CD4-positive, alpha-beta memory T cell (primary cell): Measurements from ENCODE around the gene ZNF614. TPM values are rescaled to one million over a fixed set of nuclear protein-coding genes. Genes with fewer than 3 reads are reported as not detected.
"Not testable (repeated sequence)": the region's sequence is repeated elsewhere in the genome, so short reads cannot be mapped to it uniquely, and the experiment has no call there.

Experiments used
- CTCF ChIA-PET: fragments of 350-600 bp; sonication (Branson Sonifier 250); formaldehyde crosslinking; loops from one replicate; lab custom pipeline; 2021; ENCODE audit warnings: inconsistent platforms; ENCODE audit not compliant: partially characterized antibody; lab: Charles Lee
- POLR2A ChIA-PET: fragments of 350-600 bp; sonication (Branson Sonifier 250); formaldehyde crosslinking; loops from one replicate; lab custom pipeline; 2021; ENCODE audit not compliant: partially characterized antibody; lab: Charles Lee
- DNase-seq, 5 donors: peaks; one replicate each; pipeline versions ENCODE4 v3.0.0 to v3.0.0-alpha.2; 2020 to 2022; ENCODE audit warnings: mixed read lengths in 1 of 5
- H3K27ac ChIP-seq: one replicate; pipeline ENCODE4 v1.7.0; 2013; ENCODE audit warnings: low read depth, low read length
- H3K27me3 ChIP-seq: 2 replicates; pipeline ENCODE4 v1.7.0; 2013; ENCODE audit warnings: mild to moderate bottlenecking, low read length, moderate library complexity; ENCODE audit not compliant: insufficient read depth
- H3K36me3 ChIP-seq: 2 replicates; pipeline ENCODE4 v1.7.0; 2013; ENCODE audit warnings: mild to moderate bottlenecking, low read length, moderate library complexity; ENCODE audit not compliant: insufficient read depth
- H3K4me1 ChIP-seq: 2 replicates; pipeline ENCODE4 v1.7.0; 2013; ENCODE audit warnings: mild to moderate bottlenecking, low read length, moderate library complexity; ENCODE audit not compliant: insufficient read depth
- H3K4me3 ChIP-seq, 2 donors: one replicate each; pipeline ENCODE4 v1.7.0; 2013; ENCODE audit warnings: low read length in 2 of 2, mild to moderate bottlenecking in 1 of 2
- H3K9me3 ChIP-seq, 2 donors: one replicate each; pipeline ENCODE4 v1.7.0; 2013; ENCODE audit warnings: low read length in 2 of 2, control low read depth in 1 of 2; ENCODE audit not compliant: control insufficient read depth in 1 of 2
- H3K27ac Mint-ChIP-seq, 7 donors: one replicate each; pipeline ENCODE4 v1.8.0; 2020 to 2021; ENCODE audit warnings: mixed read lengths in 7 of 7, mild to moderate bottlenecking in 6 of 7, inconsistent platforms in 3 of 7, moderate library complexity in 3 of 7
- H3K27me3 Mint-ChIP-seq, 2 donors: one replicate each; pipeline ENCODE4 v1.8.0; 2020 to 2021; ENCODE audit warnings: mixed read lengths in 2 of 2
- H3K36me3 Mint-ChIP-seq, 2 donors: one replicate each; pipeline ENCODE4 v1.8.0; 2020 to 2021; ENCODE audit warnings: mixed read lengths in 2 of 2, inconsistent platforms in 1 of 2, mild to moderate bottlenecking in 1 of 2
- H3K4me1 Mint-ChIP-seq, 4 donors: one replicate each; pipeline ENCODE4 v1.8.0; 2020 to 2021; ENCODE audit warnings: mixed read lengths in 4 of 4, mild to moderate bottlenecking in 1 of 4
- H3K4me3 Mint-ChIP-seq, 8 donors: one replicate each; pipeline ENCODE4 v1.8.0; 2020 to 2021; ENCODE audit warnings: mixed read lengths in 8 of 8, mild to moderate bottlenecking in 7 of 8, moderate library complexity in 6 of 8, inconsistent platforms in 3 of 8
- H3K9me3 Mint-ChIP-seq, 8 donors: one replicate each; pipeline ENCODE4 v1.8.0; 2020 to 2021; ENCODE audit warnings: mixed read lengths in 8 of 8, mild to moderate bottlenecking in 5 of 8, inconsistent platforms in 3 of 8, moderate library complexity in 1 of 8
- intact Hi-C: fragments of 100-400 bp; cut with micrococcal nuclease; formaldehyde crosslinking; loops from one replicate; pipeline ENCODE4 v1.15.1; 2023
- polyA plus RNA-seq, 2 donors: library from polyadenylated mRNA; unstranded; fragments of 300-500 nt; fragmentation: Illumina TruSeq; gene quantifications; one replicate each; pipeline ENCODE4 v1.2.3, GENCODE V29; 2021
- total RNA-seq, 2 experiments: library from RNA; stranded (reverse); gene quantifications; one replicate each; pipeline ENCODE4 v1.2.3, GENCODE V29; 2021

ZNF614 gene
- total and polyA plus RNA-seq, 4 experiments from 2014 or later, result 1.9 to 12.3 (median 9.2) TPM

DNA sequence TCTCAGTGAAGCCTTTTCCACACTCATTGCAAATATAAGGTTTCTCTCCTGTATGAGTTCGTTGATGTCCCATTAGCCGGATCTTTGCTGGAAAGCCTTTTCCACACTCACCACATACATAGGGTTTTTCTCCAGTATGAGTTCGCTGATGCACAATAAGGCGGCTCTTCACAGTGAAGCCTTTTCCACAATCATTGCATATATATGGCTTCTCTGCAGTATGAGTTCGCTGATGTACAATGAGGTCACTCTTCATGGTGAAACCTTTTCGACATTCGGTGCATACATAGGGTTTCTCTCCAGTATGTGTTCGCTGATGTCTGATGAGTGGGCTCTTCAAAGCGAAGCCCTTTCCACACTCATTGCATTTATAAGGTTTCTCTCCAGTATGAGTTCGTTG, 34.8 kb downstream of the ZNF614 start:
- H3K9me3 Mint-ChIP-seq, result peaks cover 6 to 99% (median 86%) of the 10 kb centered on the region in 8 donors
- DNase-seq, result no peak

DNA sequence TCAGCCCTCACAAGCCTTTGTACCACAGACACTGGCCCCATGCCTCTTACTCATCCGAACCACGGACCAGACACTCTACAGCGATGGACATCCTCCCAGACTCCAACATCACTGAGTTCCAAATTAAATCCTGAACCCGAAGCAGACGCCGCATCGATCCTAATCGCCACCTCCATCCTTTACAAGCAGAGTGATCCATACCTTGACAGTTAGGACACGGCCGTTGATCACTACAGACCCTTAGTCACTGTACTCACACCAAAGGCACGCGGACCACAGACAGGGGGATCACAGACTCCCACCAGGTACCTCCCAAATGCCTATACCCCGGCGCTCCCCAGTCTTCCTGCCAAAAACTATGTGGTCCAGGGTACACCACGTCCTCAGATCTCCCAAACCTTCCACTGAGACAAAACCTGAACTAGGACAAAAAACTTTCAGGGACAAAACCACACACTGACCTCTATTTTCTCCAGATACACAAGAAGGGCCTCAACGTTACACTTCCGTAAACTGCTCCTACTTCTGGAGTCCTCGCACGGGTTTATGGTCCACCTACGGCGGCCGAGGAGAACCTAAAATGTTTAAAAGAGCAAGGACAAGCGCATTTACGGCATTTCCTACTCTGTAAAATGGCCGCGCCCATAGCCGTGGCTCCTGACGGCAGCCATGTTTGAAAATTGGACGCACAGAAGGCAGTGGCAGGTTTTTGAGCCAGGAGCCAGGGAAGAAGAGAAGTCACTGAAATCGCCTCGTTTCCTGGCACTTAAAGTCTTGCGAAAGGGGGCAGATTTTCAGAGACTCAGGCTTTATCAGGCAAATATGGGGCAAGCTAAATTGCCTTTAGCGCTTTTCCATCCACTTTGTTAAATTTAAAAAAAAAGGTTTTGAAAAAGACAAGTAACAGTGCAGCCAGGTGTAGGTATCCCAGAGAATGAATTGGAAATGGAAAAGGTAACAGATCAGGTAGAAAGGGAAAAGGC, 41.6 kb downstream of the ZNF614 start, which contains the start of gene ZNF350:
Gene ZNF350, minus strand, starts transcription at position 532 of the 983 bp plus-strand sequence. CDS start 12,480 bp downstream, outside the sequence.
- peaks cover 11% of the 10 kb centered on the region for H3K4me1 ChIP-seq
- Mint-ChIP-seq H3K9me3 (peaks cover 7 to 90% (median 72%) of the 10 kb centered on the region in 8 donors), H3K4me1 (peaks cover 9 to 32% (median 12%) of the 10 kb centered on the region in 4 donors), H3K27ac (peak within 1 kb of the TSS; percentile 81 to 98 (median 94)), H3K4me3 (peak within 1 kb of the TSS; percentile 94 to 100 (median 98)), H3K27me3 (no peaks in the 10 kb centered on the region), H3K36me3 (peaks cover 46 to 55% of the 10 kb centered on the region in 2 donors)
- H3K9me3 ChIP-seq, result peaks cover 0 to 27% of the 10 kb centered on the region in 2 donors
- H3K27ac ChIP-seq, result peak within 1 kb of the TSS; percentile 74
- no peaks in the 10 kb centered on the region for H3K27me3 ChIP-seq
- ChIA-PET CTCF (no interaction called here), POLR2A (interaction anchor here (0.9 to 2.0 kb wide), 3 partner anchors 21 to 83 kb away, joined by 3 to 9 read pairs (median 4); partner anchors contain the start of genes ZNF614 and ZNF615)
- DNase-seq, result peak; percentile 88 to 96 (median 89)
- intact Hi-C loops, result loop anchor here (1.0 kb wide), 5 partner anchors 22 to 81 kb away; partner anchors contain the start of genes ZNF613, ZNF614, ZNF615 and ZNF649
- H3K36me3 ChIP-seq, result no peaks in the 10 kb centered on the region
- H3K4me3 ChIP-seq, result peak within 1 kb of the TSS; percentile 57 to 98

More for the DNA sequence above, 34.8 kb downstream of the ZNF614 start:
- H3K4me3 ChIP-seq, result peak overlapping the region in 1 of 2 donors; percentile 32
- no peak overlapping the region for H3K4me3 Mint-ChIP-seq
- ChIA-PET POLR2A (no interaction called here), CTCF (no interaction called here)
- no peaks in the 10 kb centered on the region for H3K4me1 Mint-ChIP-seq
- no peak overlapping the region for H3K27ac ChIP-seq
- intact Hi-C loops, result no loop called here
- H3K4me1 ChIP-seq, result no peaks in the 10 kb centered on the region
- peaks cover 12 to 62% of the 10 kb centered on the region in 2 donors for H3K9me3 ChIP-seq
- H3K27ac Mint-ChIP-seq, result no peak overlapping the region
- H3K27me3 Mint-ChIP-seq, result no peaks in the 10 kb centered on the region
- H3K36me3 Mint-ChIP-seq, result peaks cover 62% of the 10 kb centered on the region in 2 donors
- H3K27me3 ChIP-seq, result no peaks in the 10 kb centered on the region
- peaks cover 12% of the 10 kb centered on the region for H3K36me3 ChIP-seq

DNA sequence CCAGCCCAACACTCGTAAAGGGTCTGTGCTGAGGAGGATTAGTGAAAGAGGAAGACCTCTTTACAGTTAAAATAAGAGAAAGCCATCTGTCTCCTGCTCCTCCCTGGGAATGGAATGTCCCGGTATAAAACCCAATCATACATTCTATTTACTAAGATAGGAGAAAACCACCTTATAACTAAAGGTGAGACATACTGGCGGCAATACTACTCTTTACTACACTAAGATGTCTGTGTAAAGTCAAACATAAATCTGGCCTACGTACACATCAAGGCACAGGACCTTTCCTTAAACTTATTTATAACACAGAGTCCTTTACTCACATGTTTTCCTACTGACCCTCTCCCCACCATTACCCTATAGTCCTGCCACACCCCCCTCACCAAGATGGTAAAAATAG, 44.8 kb downstream of the ZNF614 start:
- Mint-ChIP-seq H3K36me3 (peaks cover 70 to 77% of the 10 kb centered on the region in 2 donors), H3K9me3 (peaks cover 7 to 91% (median 75%) of the 10 kb centered on the region in 8 donors), H3K4me1 (peaks cover 9 to 38% (median 12%) of the 10 kb centered on the region in 4 donors), H3K27me3 (no peaks in the 10 kb centered on the region), H3K27ac (no peak overlapping the region), H3K4me3 (peak overlapping the region in 2 of 8 donors; percentile 39 to 58)
- peaks cover 10% of the 10 kb centered on the region for H3K36me3 ChIP-seq
- intact Hi-C loops, result no loop called here
- H3K9me3 ChIP-seq, result peaks cover 4 to 40% of the 10 kb centered on the region in 2 donors
- H3K4me3 ChIP-seq, result no peak overlapping the region
- no peak for DNase-seq
- H3K27me3 ChIP-seq, result no peaks in the 10 kb centered on the region
- peaks cover 11% of the 10 kb centered on the region for H3K4me1 ChIP-seq
- CTCF ChIA-PET, result no interaction called here
- POLR2A ChIA-PET, result no interaction called here
- H3K27ac ChIP-seq, result no peak overlapping the region

DNA sequence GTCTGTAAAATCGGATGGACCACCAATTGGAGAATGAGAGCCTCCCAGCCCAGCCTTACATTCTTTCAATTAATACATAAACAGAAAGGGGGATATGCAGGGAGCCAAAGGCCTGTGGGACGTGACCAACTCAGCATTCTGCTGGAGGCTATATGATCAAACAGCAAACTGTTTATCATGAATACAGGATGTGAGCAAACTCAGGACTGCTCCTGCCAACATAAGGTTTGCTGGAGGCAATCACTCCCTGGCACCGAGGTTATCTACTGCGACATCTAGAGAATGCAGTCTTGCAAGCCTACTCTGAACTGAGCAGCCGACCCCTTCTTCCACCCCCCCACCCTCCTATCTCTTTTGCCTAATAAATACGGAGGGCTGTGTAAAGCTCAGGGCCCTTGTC, 47.3 kb downstream of the ZNF614 start:
- not testable (repeated sequence) for DNase-seq

DNA sequence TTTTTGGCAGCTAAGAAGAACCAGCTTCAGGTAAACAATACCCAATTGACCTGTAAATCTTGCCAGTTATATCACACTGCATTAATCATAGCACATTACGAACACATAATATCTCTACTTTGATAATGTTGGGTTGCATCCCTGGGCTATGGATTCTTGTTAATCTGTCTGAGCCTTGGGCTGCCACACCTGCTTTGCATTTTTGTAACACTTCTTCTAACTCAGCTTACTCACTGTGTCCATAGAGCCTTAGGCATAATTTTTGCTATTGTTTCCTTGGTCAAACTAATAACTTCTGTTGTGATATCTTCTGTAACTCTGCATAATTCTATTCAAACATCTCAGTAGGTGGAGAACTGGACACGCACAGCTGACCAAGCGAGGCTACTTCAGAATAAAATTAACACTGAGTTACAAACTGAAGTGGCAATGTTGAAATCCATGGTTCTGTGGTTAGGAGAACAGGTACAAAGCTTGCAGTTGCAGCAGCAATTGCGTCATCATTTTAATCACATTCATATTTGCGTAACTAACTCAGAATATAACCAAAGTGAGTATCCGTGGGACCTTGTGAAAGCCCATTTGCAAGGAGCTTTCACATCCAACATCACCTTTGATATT, 48.0 kb downstream of the ZNF614 start:
- no peak for DNase-seq
- Histone ChIP-seq H3K36me3 (peaks cover 10% of the 10 kb centered on the region), H3K4me3 (no peak overlapping the region), H3K27me3 (no peaks in the 10 kb centered on the region), H3K9me3 (peaks cover 4 to 55% of the 10 kb centered on the region in 2 donors), H3K4me1 (peaks cover 3% of the 10 kb centered on the region), H3K27ac (no peak overlapping the region)
- no peak overlapping the region for H3K27ac Mint-ChIP-seq
- H3K9me3 Mint-ChIP-seq, result peaks cover 3 to 97% (median 83%) of the 10 kb centered on the region in 8 donors
- ChIA-PET CTCF (no interaction called here), POLR2A (no interaction called here)
- H3K27me3 Mint-ChIP-seq, result no peaks in the 10 kb centered on the region
- peaks cover 0 to 23% (median 2%) of the 10 kb centered on the region in 4 donors for H3K4me1 Mint-ChIP-seq
- H3K36me3 Mint-ChIP-seq, result peaks cover 86 to 87% of the 10 kb centered on the region in 2 donors
- no peak overlapping the region for H3K4me3 Mint-ChIP-seq
- intact Hi-C loops, result no loop called here

More for the DNA sequence above, 47.3 kb downstream of the ZNF614 start:
- Histone ChIP-seq H3K9me3 (peaks cover 4 to 59% of the 10 kb centered on the region in 2 donors), H3K4me3 (peak overlapping the region in 1 of 2 donors; percentile 1)
- CTCF ChIA-PET, H3K27me3 ChIP-seq, intact Hi-C loops, H3K27me3 Mint-ChIP-seq, H3K27ac Mint-ChIP-seq, H3K4me3 Mint-ChIP-seq, POLR2A ChIA-PET, H3K27ac ChIP-seq, H3K4me1 ChIP-seq, H3K36me3 ChIP-seq: not testable (repeated sequence)
- peaks cover 3 to 93% (median 82%) of the 10 kb centered on the region in 8 donors for H3K9me3 Mint-ChIP-seq
- H3K36me3 Mint-ChIP-seq, result peaks cover 86 to 87% of the 10 kb centered on the region in 2 donors
- peaks cover 0 to 28% (median 5%) of the 10 kb centered on the region in 4 donors for H3K4me1 Mint-ChIP-seq

DNA sequence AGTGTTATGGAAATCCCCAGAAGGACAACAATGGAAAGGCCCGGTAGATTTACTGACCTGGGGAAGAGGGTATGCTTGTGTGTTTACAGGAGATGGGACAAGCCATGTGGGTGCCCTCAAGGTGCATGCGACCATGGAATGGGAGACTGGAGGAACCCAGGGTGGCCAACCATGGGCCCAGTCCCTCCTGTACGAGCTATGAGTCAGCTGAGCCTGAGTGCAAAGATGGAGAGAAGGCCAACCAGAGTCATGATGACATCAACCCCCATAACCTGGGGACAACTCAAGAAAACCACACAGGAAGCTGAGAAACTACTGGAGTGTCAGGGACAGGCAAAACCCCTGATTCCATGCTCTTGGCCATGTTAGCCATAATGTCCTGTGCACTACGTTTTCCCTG, 49.3 kb downstream of the ZNF614 start:
- H3K27ac Mint-ChIP-seq, result no peak overlapping the region
- Histone ChIP-seq H3K4me3 (no peak overlapping the region), H3K36me3 (peaks cover 19% of the 10 kb centered on the region), H3K4me1 (no peaks in the 10 kb centered on the region), H3K27me3 (no peaks in the 10 kb centered on the region), H3K27ac (no peak overlapping the region), H3K9me3 (peaks cover 14 to 66% of the 10 kb centered on the region in 2 donors)
- intact Hi-C loops, result no loop called here
- ChIA-PET CTCF (no interaction called here), POLR2A (no interaction called here)
- H3K9me3 Mint-ChIP-seq, result peaks cover 3 to 98% (median 88%) of the 10 kb centered on the region in 8 donors
- peaks cover 88 to 93% of the 10 kb centered on the region in 2 donors for H3K36me3 Mint-ChIP-seq
- no peaks in the 10 kb centered on the region for H3K27me3 Mint-ChIP-seq
- peak overlapping the region in 1 of 8 donors; percentile 18 for H3K4me3 Mint-ChIP-seq
- H3K4me1 Mint-ChIP-seq, result peaks cover 0 to 20% (median 2%) of the 10 kb centered on the region in 4 donors
- no peak for DNase-seq
